ENCODE results near the gene WNK3.
A peak's percentile ranks its signal among the peaks of the same experiment; 100 is the strongest.

The WNK3 gene

GRCh38 chrX:54182864-54183613 lies 174.8 kb downstream of the WNK3 start, which contains the start of gene FAM120C:
FAM120C (minus strand) TSS chrX:54183254; CDS start chrX:54183198, 56 bp downstream.
- H3K4me3 ChIP-seq (ENCODE audit: low read length) = peak within 1 kb of the TSS; percentile 98

GRCh38 chrX:54182194-54182863 lies 175.5 kb downstream of the WNK3 start:
- H3K9ac ChIP-seq (ENCODE audit: low read length) = peak overlapping the region; percentile 98
- peaks cover 24% of the 10 kb centered on the region for H3K36me3 ChIP-seq (replicated peaks; ENCODE audit: low read depth, low read length)
- H3K79me2 ChIP-seq (ENCODE audit: low read length) = peaks cover 60% of the 10 kb centered on the region
- TF ChIP-seq EZH2phosphoT487 (IDR thresholded peaks at IDR 0.05; ENCODE audit: low read depth) (no peak), CTCF (IDR thresholded peaks at IDR 0.05; ENCODE audit: low read depth, low read length) (no peak)
- H3K9me3 ChIP-seq (ENCODE audit: insufficient read depth, low read length) = no peaks in the 10 kb centered on the region
- H3K4me3 ChIP-seq (ENCODE audit: low read length) = peak overlapping the region; percentile 98
- H4K20me1 ChIP-seq (ENCODE audit: insufficient read depth, low read length) = peaks cover 44% of the 10 kb centered on the region
- H3K27ac ChIP-seq (ENCODE audit: low read length) = peak overlapping the region; percentile 81
- peak overlapping the region; percentile 93 for H3K4me2 ChIP-seq (ENCODE audit: low read length)
- H3K4me1 ChIP-seq (ENCODE audit: low read length) = peaks cover 51% of the 10 kb centered on the region
- no peak overlapping the region for H2AFZ ChIP-seq (ENCODE audit: low read depth, low read length)
- no peaks in the 10 kb centered on the region for H3K27me3 ChIP-seq (ENCODE audit: low read depth, low read length)

More at GRCh38 chrX:54182864-54183613, 174.8 kb downstream of the WNK3 start, which contains the start of gene FAM120C:
- peak within 1 kb of the TSS; percentile 93 for H3K4me2 ChIP-seq (ENCODE audit: low read length)
- TF ChIP-seq EZH2phosphoT487 (IDR thresholded peaks at IDR 0.05; ENCODE audit: low read depth) (no peak), CTCF (IDR thresholded peaks at IDR 0.05; ENCODE audit: low read depth, low read length) (no peak)
- peaks cover 44% of the 10 kb centered on the region for H3K4me1 ChIP-seq (ENCODE audit: low read length)
- peaks cover 38% of the 10 kb centered on the region for H4K20me1 ChIP-seq (ENCODE audit: insufficient read depth, low read length)
- peak within 1 kb of the TSS; percentile 98 for H3K9ac ChIP-seq (ENCODE audit: low read length)
- no peaks in the 10 kb centered on the region for H3K27me3 ChIP-seq (ENCODE audit: low read depth, low read length)
- H3K79me2 ChIP-seq (ENCODE audit: low read length) = peaks cover 53% of the 10 kb centered on the region
- no peaks in the 10 kb centered on the region for H3K9me3 ChIP-seq (ENCODE audit: insufficient read depth, low read length)
- peak within 1 kb of the TSS; percentile 93 for H2AFZ ChIP-seq (ENCODE audit: low read depth, low read length)
- H3K36me3 ChIP-seq (replicated peaks; ENCODE audit: low read depth, low read length) = peaks cover 24% of the 10 kb centered on the region
- peak within 1 kb of the TSS; percentile 81 for H3K27ac ChIP-seq (ENCODE audit: low read length)

- peak overlapping the region; percentile 93 for H3K4me2 ChIP-seq (ENCODE audit: low read length)
- peaks cover 69% of the 10 kb centered on the region for H3K79me2 ChIP-seq (ENCODE audit: low read length)
- peak overlapping the region; percentile 98 for H3K9ac ChIP-seq (ENCODE audit: low read length)
- no peaks in the 10 kb centered on the region for H3K9me3 ChIP-seq (ENCODE audit: insufficient read depth, low read length)
- H2AFZ ChIP-seq (ENCODE audit: low read depth, low read length) = no peak overlapping the region
- no peaks in the 10 kb centered on the region for H3K27me3 ChIP-seq (ENCODE audit: low read depth, low read length)
- TF ChIP-seq CTCF (IDR thresholded peaks at IDR 0.05; ENCODE audit: low read depth, low read length) (no peak), EZH2phosphoT487 (IDR thresholded peaks at IDR 0.05; ENCODE audit: low read depth) (no peak)
- peaks cover 44% of the 10 kb centered on the region for H4K20me1 ChIP-seq (ENCODE audit: insufficient read depth, low read length)
- H3K36me3 ChIP-seq (replicated peaks; ENCODE audit: low read depth, low read length) = peaks cover 31% of the 10 kb centered on the region
- H3K4me3 ChIP-seq (ENCODE audit: low read length) = peak overlapping the region; percentile 98
- peaks cover 52% of the 10 kb centered on the region for H3K4me1 ChIP-seq (ENCODE audit: low read length)
- H3K27ac ChIP-seq (ENCODE audit: low read length) = no peak overlapping the region
These were observed 176.5 kb downstream of the WNK3 start for GRCh38 chrX:54181202-54181953.

All from OCI-LY3 (cell line).